NOMO-1 treated with dmso at 0.1 percent for 144 hours (cell line): ENCODE results near the gene SCN1B.
"Not testable (repeated sequence)": the region's sequence is repeated elsewhere in the genome, so short reads cannot be mapped to it uniquely, and the experiment has no call there.

Source experiments
- DNase-seq: peaks from one replicate; lab custom pipeline; 2025; ENCODE audit not compliant: unreplicated experiment; lab: John Stamatoyannopoulos, UW

SCN1B gene

DNA sequence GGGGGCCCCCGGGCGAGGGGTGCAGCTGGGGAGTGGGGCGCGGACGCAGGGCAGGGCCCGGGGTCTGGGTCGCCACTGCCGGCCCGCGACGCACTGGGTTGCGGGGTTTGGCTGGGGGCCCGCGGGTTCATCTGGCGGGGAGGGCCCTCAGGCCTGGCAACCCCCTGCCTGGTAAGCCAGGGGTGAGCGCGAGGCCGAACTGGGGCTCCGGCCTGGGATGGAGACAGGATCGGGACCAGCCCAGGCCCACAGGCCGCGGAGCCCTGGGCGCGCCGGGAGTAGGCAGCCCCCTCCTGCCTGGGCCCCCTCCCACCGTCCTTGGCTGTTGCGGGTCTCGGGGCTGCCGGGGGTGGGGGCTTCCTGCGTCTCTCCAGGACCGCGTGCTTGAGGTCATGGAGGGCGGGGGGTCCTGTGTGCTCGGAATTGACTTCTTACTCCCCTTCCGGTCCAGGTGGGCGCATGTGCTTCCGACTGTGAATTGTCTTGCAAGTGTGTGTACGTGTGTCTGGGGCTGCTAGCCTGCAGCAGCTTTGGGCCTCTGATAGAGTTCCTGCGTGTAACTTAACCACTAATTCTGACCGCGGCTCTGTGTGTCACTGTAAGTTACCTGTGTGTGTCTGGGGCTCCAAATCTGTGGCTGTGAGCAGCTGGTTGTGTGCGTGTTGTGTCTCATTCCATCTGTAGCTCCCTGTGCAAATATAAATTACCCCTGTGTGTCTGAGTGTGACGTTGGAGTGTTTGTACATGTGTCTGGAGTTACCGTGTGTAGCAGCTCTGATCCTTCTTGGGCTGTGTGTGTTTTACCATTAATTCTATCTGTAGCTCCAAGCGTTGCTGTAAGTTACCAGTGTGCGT, 29.4 kb upstream of the SCN1B start:
- DNase-seq, result peak; percentile 20

GRCh38 chr19:35002037-35002535, 28.2 kb upstream of the SCN1B start:
- no peak for DNase-seq

DNA sequence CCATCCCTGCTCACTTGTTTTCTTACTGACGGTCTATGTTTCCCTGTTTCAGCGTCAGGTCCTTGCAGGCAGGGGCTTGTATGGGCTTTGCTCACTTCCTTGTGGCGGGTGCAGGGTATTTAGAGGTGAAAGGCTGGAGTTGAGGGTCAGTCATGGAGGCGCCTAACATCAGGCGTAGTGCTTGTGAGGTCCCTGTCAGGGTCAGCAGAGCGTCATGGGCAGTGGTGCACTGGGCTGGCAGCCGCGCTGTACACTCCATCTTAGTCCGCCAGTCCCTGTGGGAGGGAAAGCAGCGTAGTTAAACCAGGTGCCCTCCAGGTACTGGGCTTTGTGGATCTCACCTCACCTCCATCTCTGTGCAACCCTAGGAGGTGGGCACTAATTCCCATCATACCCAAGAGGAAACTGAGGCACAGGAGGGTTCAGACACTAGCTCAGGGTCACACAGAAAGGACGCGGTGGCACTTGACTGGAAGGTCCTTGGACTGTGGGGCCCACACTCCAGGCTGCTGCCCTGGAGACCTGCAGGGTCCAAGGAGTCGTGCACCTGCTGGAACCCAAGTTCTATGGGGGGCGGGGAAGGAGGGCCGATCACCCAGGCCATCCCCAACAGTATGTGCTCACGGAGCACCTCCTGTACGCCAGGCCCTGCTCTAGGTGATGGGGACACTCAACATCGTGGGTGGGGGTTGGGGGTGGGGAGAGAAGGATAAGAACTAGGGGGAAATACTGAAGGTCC, 25.6 kb upstream of the SCN1B start:
- no peak for DNase-seq

GRCh38 chr19:35005256-35005977, 24.9 kb upstream of the SCN1B start:
- DNase-seq, result no peak

- not testable (repeated sequence) for DNase-seq
Measured at GRCh38 chr19:35006007-35006341, 24.3 kb upstream of the SCN1B start.

- no peak for DNase-seq
Measured at GRCh38 chr19:35006342-35006998, 23.8 kb upstream of the SCN1B start.

- no peak for DNase-seq
Measured at GRCh38 chr19:35006999-35007365, 23.3 kb upstream of the SCN1B start.

- not testable (repeated sequence) for DNase-seq
Measured at GRCh38 chr19:35007427-35007826, 22.8 kb upstream of the SCN1B start.

DNA sequence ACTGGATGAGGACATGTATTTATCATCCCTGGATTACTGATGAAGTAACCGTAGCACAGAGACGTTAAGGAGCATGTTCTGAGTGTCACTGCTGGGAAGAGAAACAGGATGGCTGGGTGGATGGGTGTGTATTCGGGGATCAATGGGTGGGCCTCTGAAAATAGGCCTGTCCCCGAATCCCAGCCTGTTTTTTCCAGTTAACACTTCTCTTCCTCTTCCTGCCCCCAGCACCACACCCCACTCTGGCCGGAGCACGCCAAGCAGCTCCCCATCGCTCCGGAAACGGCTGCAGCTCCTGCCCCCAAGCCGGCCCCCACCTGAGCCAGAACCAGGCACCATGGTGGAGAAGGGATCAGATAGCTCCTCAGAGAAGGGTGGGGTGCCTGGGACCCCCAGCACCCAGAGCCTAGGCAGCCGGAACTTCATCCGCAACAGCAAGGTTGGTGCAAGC, 21.4 kb upstream of the SCN1B start:
- DNase-seq, result no peak

GRCh38 chr19:35009424-35010415, 20.6 kb upstream of the SCN1B start:
- DNase-seq, result no peak

- DNase-seq, result no peak
Measured at GRCh38 chr19:35011091-35011689, 19.1 kb upstream of the SCN1B start.

DNA sequence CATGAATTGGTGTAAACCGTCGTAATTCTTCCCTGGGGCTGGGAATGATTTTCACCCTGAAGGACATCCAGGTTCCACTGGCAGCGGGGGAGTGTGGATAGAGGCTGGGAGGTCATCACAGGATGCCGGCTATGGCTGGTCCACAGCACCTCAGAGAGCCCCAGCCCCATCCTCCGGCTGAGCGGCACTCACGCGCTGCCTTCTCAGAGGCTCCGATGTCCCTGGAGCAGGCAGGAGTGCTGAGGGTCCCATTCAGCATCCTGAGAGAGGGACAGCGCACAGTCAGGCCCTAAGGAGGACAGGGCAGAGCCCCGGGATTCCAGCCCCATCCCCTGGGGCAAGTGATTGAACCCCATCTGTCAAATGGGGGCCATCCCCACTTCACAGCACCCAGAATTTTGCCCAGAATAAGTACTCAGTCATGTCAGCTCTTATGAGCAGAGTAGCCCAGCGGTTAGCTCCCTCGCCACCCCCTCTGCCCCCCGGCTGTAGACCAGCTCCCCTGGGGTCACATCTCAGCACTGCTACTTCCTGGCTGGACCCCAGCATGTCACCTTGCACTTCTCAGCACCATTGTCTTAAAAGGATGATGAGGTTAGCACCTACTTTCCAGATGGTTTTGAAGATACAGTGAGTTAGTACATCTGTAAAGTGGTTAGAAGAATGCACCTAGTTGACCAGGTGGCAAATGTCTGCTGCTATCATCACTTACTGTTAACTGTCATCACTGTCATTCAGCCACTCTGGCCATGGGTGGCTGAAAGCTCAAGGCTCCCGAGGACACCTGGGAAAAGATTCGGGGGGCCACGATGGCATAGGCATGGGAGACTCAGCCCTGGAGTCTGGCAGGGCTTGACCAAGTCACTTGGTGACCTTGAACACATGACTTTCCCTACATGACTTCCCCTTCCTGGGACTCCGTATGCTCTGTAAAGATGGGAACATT, 18.3 kb upstream of the SCN1B start:
- no peak for DNase-seq

DNA sequence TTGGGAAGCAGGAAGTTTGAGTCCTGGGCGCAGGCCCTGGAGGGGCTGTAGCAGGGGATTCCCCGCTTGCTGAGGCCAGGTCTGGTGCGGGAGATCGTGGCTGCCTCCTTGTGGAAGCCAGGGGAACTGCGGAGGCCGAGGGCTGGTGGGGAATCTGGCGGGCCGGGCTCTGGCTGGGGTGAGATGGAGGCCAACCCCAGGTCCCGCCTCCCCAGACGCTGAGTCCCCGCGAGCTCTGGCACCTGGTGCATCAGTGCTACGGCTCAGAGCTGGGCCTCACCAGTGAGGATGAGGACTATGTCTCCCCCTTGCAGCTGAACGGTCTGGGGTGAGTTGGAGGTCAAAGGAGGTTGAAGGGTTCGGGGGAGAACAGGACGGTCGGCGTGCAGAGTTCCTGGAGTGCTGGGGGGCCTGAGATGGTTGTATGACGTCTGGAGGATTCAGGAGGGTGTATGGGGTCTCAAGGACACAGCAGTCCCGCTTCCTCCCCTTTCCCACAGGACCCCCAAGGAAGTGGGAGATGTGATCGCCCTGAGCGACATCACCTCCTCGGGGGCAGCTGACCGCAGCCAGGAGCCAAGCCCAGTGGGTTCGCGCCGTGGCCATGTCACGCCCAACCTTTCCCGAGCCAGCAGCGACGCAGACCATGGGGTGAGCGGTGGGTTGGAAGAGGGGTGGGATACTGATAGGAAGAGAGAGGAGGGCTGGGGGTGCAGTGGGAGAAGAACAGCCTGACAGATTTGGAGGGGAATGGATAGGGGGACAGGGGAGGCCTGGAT, 17.0 kb upstream of the SCN1B start:
- DNase-seq, result no peak

DNA sequence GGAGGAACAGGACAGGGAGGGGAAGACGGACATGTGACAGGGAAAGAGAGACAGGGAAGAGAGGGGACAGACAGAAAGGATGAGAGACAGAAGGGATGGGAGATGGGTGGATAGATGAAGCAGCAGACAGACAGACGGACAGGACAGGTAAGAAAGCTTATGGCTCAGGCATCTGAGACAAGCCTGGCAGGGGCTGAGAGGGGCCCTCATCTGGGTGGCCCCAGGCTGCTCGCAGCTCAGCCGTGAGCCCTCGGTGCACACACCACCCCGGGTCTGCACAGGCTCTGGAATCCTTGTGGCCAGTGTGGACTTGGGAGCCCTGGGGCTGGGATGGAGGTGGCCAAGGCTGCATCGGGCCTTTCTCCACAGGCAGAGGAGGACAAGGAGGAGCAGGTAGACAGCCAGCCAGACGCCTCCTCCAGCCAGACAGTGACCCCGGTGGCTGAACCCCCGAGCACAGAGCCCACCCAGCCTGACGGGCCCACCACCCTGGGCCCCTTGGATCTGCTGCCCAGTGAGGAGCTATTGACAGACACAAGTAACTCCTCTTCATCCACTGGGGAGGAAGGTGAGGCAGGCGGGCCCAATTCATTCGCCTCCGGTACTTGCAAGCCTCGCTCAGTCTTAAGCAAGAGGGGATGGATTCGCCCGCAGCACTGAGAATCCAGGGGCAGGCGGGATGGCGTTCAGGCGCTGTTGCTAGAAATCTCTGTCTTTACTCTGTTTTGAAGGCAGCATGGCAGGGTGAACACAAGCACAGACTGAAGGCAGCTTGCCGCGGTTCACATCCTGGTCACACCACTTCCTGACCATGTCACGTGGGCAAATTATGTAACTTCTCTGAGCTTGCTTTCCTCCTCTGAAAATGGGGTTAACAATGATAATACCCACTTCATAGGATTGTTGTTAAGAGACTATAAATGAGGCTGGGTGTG, 16.2 kb upstream of the SCN1B start:
- DNase-seq, result peak; percentile 55

GRCh38 chr19:35014774-35015173, 15.5 kb upstream of the SCN1B start:
- DNase-seq, result not testable (repeated sequence)

GRCh38 chr19:35015270-35015953, 14.9 kb upstream of the SCN1B start:
- DNase-seq, result no peak
